GM23248 (cell line): ENCODE measurements around the gene GPLD1.

Source experiments
- EZH2 ChIP-seq: fragments of 200-600 bp; sonication (generic); IDR thresholded peaks from 2 replicates; pipeline ENCODE4 v1.6.1; 2018; ENCODE audit warnings: antibody characterized with exemption, mild to moderate bottlenecking; ENCODE audit not compliant: insufficient read depth, poor library complexity, severe bottlenecking
- EZH2phosphoT487 ChIP-seq: fragments of 200-600 bp; sonication (generic); IDR thresholded peaks from 2 replicates; pipeline ENCODE4 v1.6.1; 2018; ENCODE audit warnings: antibody characterized with exemption, moderate library complexity, mild to moderate bottlenecking, low read depth; ENCODE audit not compliant: insufficient read depth

- TF ChIP-seq EZH2, result no peak
- no peak for TF ChIP-seq EZH2phosphoT487
Measured at GRCh38 chr6:24408719-24409410, 80.5 kb downstream of the GPLD1 start.
